Small intestine (tissue), 7 donors: ENCODE measurements around the gene CAMKK2. TPM values are rescaled to one million over a fixed set of nuclear protein-coding genes. Genes with fewer than 3 reads are reported as not detected.

Source experiments
- DNase-seq, 2 donors: peaks; one replicate each; pipeline versions ENCODE4 v3.0.0 to v3.0.0-alpha.2; 2013
- FAIRE-seq: peaks from 2 replicates; lab custom pipeline; 2012; peaks lifted over from hg19 to GRCh38; lab: Jason Lieb, UNC
- H3K27ac ChIP-seq, 3 donors: one replicate each; pipeline ENCODE4 v1.5.1; 2013; ENCODE audit warnings: low read length in 2 of 3, mild to moderate bottlenecking in 2 of 3, control low read depth in 1 of 3, inconsistent platforms in 1 of 3, low read depth in 1 of 3, moderate library complexity in 1 of 3
- H3K27me3 ChIP-seq, 3 donors: one replicate each; pipeline ENCODE4 v1.6.1; 2013; ENCODE audit warnings: low read length in 3 of 3, inconsistent platforms in 1 of 3; ENCODE audit not compliant: control insufficient read depth in 3 of 3, insufficient read depth in 3 of 3
- H3K36me3 ChIP-seq, 3 donors: one replicate each; pipeline ENCODE4 v1.6.1; 2013; ENCODE audit warnings: low read length in 3 of 3, inconsistent platforms in 1 of 3, low read depth in 1 of 3, mild to moderate bottlenecking in 1 of 3, moderate library complexity in 1 of 3; ENCODE audit not compliant: control insufficient read depth in 3 of 3, insufficient read depth in 2 of 3
- H3K4me1 ChIP-seq, 3 donors: one replicate each; pipeline ENCODE4 v1.6.1; 2013; ENCODE audit warnings: low read length in 2 of 3, inconsistent platforms in 1 of 3, low read depth in 1 of 3, mild to moderate bottlenecking in 1 of 3, moderate library complexity in 1 of 3; ENCODE audit not compliant: control insufficient read depth in 3 of 3, insufficient read depth in 2 of 3
- H3K4me3 ChIP-seq, 3 donors: one replicate each; pipeline ENCODE4 v1.5.1; 2013; ENCODE audit warnings: low read length in 3 of 3, control low read depth in 1 of 3, inconsistent platforms in 1 of 3, low read depth in 1 of 3, mild to moderate bottlenecking in 1 of 3, moderate library complexity in 1 of 3
- H3K9me3 ChIP-seq, 2 donors: one replicate each; pipeline ENCODE4 v1.6.1; 2013; ENCODE audit warnings: low read depth in 1 of 2, low read length in 1 of 2; ENCODE audit not compliant: control insufficient read depth in 2 of 2, insufficient read depth in 1 of 2
- WGBS, 3 donors: extraction: QIAGEN DNeasy Blood & Tissue Kit; methylation state at CpG; one replicate each; pipeline ENCODE4 v1.1.7; 2013; 5-methylcytosine and 5-hydroxymethylcytosine counted together
- polyA plus RNA-seq, 4 donors: library from polyadenylated mRNA; stranded (reverse) in 3 of 4; unstranded in 1 of 4; fragments of 200-250 nt in 3 of 4; fragments of 120-200 nt in 1 of 4; gene quantifications; one replicate each; pipeline versions ENCODE4 v1.2.1 to v1.2.3, GENCODE V29; 2013
- donor health status: healthy with polysubstance abuse.
- donor health status: control.
- donor health status: control.
- donor health status: Bipolar disorder and iron deficiency.
- donor health status: healthy.

CAMKK2 gene
- polyA plus RNA-seq, 4 donors: 25.4 to 46.5 (median 39.5) TPM

- 91 to 98% (median 96%) methylated on average over 9 of the region's 9 CpGs for WGBS, 3 donors
- Histone ChIP-seq H3K27ac (no peak overlapping the region), H3K27me3 (no peaks in the 10 kb centered on the region), H3K4me1 (no peaks in the 10 kb centered on the region), H3K9me3 (no peaks in the 10 kb centered on the region), H3K36me3 (peaks cover 15 to 71% (median 24%) of the 10 kb centered on the region in 3 donors), H3K4me3 (no peak overlapping the region)
- DNase-seq (no peak), FAIRE-seq (no peak)
These were observed 41.1 kb downstream of the CAMKK2 start for GRCh38 chr12:121255433-121255832.

GRCh38 chr12:121253638-121254335 is 42.7 kb downstream of the CAMKK2 start:
- FAIRE-seq: no peak
- DNase-seq: no peak

GRCh38 chr12:121252712-121253345 is 43.7 kb downstream of the CAMKK2 start:
- Histone ChIP-seq H3K27ac (no peak overlapping the region), H3K27me3 (no peaks in the 10 kb centered on the region), H3K4me1 (no peaks in the 10 kb centered on the region), H3K36me3 (peaks cover 20 to 76% (median 25%) of the 10 kb centered on the region in 3 donors), H3K9me3 (no peaks in the 10 kb centered on the region), H3K4me3 (no peak overlapping the region)
- FAIRE-seq (no peak), DNase-seq (peak in 1 of 2 donors; percentile 22)
- WGBS, 3 donors: 95 to 99% (median 99%) methylated on average over 9 of the region's 9 CpGs

More at GRCh38 chr12:121253638-121254335, 42.7 kb downstream of the CAMKK2 start:
- Histone ChIP-seq H3K4me3 (no peak overlapping the region), H3K27me3 (no peaks in the 10 kb centered on the region), H3K9me3 (no peaks in the 10 kb centered on the region), H3K4me1 (no peaks in the 10 kb centered on the region), H3K27ac (no peak overlapping the region), H3K36me3 (peaks cover 17 to 73% (median 25%) of the 10 kb centered on the region in 3 donors)
- 93 to 95% (median 94%) methylated on average over 15 of the region's 15 CpGs for WGBS, 3 donors

- no peak for FAIRE-seq
These were observed 44.7 kb downstream of the CAMKK2 start for GRCh38 chr12:121251838-121252237.

GRCh38 chr12:121250359-121250758 is 46.1 kb downstream of the CAMKK2 start:
- no peak overlapping the region for H3K4me3 ChIP-seq
- H3K27me3 ChIP-seq: no peaks in the 10 kb centered on the region
- peaks cover 16 to 86% (median 27%) of the 10 kb centered on the region in 3 donors for H3K36me3 ChIP-seq
- H3K27ac ChIP-seq: no peak overlapping the region
- H3K4me1 ChIP-seq: no peaks in the 10 kb centered on the region
- FAIRE-seq (no peak), DNase-seq (no peak)
- 81 to 85% (median 85%) methylated on average over 14 of the region's 14 CpGs for WGBS, 3 donors
- H3K9me3 ChIP-seq: no peaks in the 10 kb centered on the region

More at GRCh38 chr12:121251838-121252237, 44.7 kb downstream of the CAMKK2 start:
- Histone ChIP-seq H3K36me3 (peaks cover 17 to 83% (median 27%) of the 10 kb centered on the region in 3 donors), H3K4me3 (no peak overlapping the region), H3K27me3 (no peaks in the 10 kb centered on the region), H3K9me3 (no peaks in the 10 kb centered on the region), H3K27ac (no peak overlapping the region), H3K4me1 (no peaks in the 10 kb centered on the region)
- 76 to 100% (median 98%) methylated on average over 2 of the region's 2 CpGs for WGBS, 3 donors
- DNase-seq: no peak

GRCh38 chr12:121248622-121249021 is 47.9 kb downstream of the CAMKK2 start:
- Histone ChIP-seq H3K4me1 (no peaks in the 10 kb centered on the region), H3K27me3 (no peaks in the 10 kb centered on the region), H3K4me3 (no peak overlapping the region), H3K36me3 (peaks cover 13 to 89% (median 22%) of the 10 kb centered on the region in 3 donors), H3K27ac (no peak overlapping the region), H3K9me3 (no peaks in the 10 kb centered on the region)
- DNase-seq (no peak), FAIRE-seq (no peak)
- WGBS, 3 donors: 84 to 97% (median 90%) methylated on average over 22 of the region's 22 CpGs

GRCh38 chr12:121246893-121247557 is 49.5 kb downstream of the CAMKK2 start:
- Histone ChIP-seq H3K27me3 (no peaks in the 10 kb centered on the region), H3K4me3 (no peak overlapping the region), H3K27ac (no peak overlapping the region), H3K4me1 (no peaks in the 10 kb centered on the region), H3K36me3 (peaks cover 15 to 83% (median 16%) of the 10 kb centered on the region in 3 donors), H3K9me3 (no peaks in the 10 kb centered on the region)
- 90 to 91% (median 90%) methylated on average over 16 of the region's 16 CpGs for WGBS, 3 donors
- no peak for DNase-seq
- FAIRE-seq: no peak

GRCh38 chr12:121245951-121246350 is 50.6 kb downstream of the CAMKK2 start:
- H3K27me3 ChIP-seq: no peaks in the 10 kb centered on the region
- no peak overlapping the region for H3K27ac ChIP-seq
- WGBS, 3 donors: 93 to 94% (median 93%) methylated on average over 7 of the region's 7 CpGs
- H3K9me3 ChIP-seq: no peaks in the 10 kb centered on the region
- FAIRE-seq (no peak), DNase-seq (no peak)
- no peak overlapping the region for H3K4me3 ChIP-seq
- H3K36me3 ChIP-seq: peaks cover 13 to 88% (median 15%) of the 10 kb centered on the region in 3 donors
- peaks cover 0 to 2% (median 0%) of the 10 kb centered on the region in 3 donors for H3K4me1 ChIP-seq
